Neural progenitor cell (in vitro differentiated cells): Measurements from ENCODE around the gene KIAA0753. TPM values are rescaled to one million over a fixed set of nuclear protein-coding genes. Genes with fewer than 3 reads are reported as not detected.

Experiments used
- DNase-seq: peaks from one replicate; pipeline ENCODE4 v3.0.0-alpha.2; 2016; ENCODE audit warnings: low spot score
- H2AFZ ChIP-seq: fragments of 200-600 bp; sonication (generic); replicated peaks from 2 replicates; pipeline ENCODE4 v1.6.1; 2016; ENCODE audit warnings: antibody characterized with exemption
- H3F3A ChIP-seq: fragments of 200-600 bp; sonication (generic); 2 replicates; pipeline ENCODE4 v1.6.1; 2016; ENCODE audit warnings: antibody characterized with exemption, low read depth
- H3K27ac ChIP-seq: fragments of 200-600 bp; sonication (generic); 2 replicates; pipeline ENCODE4 v1.5.1; 2016; ENCODE audit warnings: mild to moderate bottlenecking
- H3K27me3 ChIP-seq: fragments of 200-600 bp; sonication (generic); 2 replicates; pipeline ENCODE4 v1.6.1; 2016; ENCODE audit warnings: mild to moderate bottlenecking, moderate library complexity
- H3K36me3 ChIP-seq: fragments of 200-600 bp; sonication (generic); 2 replicates; pipeline ENCODE4 v1.5.1; 2016
- H3K4me1 ChIP-seq: fragments of 200-600 bp; sonication (generic); 2 replicates; pipeline ENCODE4 v1.6.1; 2016; ENCODE audit warnings: mixed run types
- H3K4me2 ChIP-seq: fragments of 200-600 bp; sonication (generic); 2 replicates; pipeline ENCODE4 v1.6.1; 2016
- H3K4me3 ChIP-seq: fragments of 200-600 bp; sonication (generic); 2 replicates; pipeline ENCODE4 v1.5.1; 2016
- H3K79me2 ChIP-seq: fragments of 200-600 bp; sonication (generic); 2 replicates; pipeline ENCODE4 v1.6.1; 2016; ENCODE audit warnings: low read depth
- H3K9ac ChIP-seq: fragments of 200-600 bp; sonication (generic); 2 replicates; pipeline ENCODE4 v1.6.1; 2016
- H3K9me3 ChIP-seq: fragments of 200-600 bp; sonication (generic); 2 replicates; pipeline ENCODE4 v1.5.1; 2016; ENCODE audit warnings: low read depth
- H4K20me1 ChIP-seq: fragments of 200-600 bp; sonication (generic); 2 replicates; pipeline ENCODE4 v1.6.1; 2016; ENCODE audit warnings: low read depth
- H3K27ac Mint-ChIP-seq: 3 replicates; pipeline ENCODE4 v1.8.0; 2021; ENCODE audit warnings: mixed read lengths
- H3K27me3 Mint-ChIP-seq: 2 replicates; pipeline ENCODE4 v1.8.0; 2022; ENCODE audit warnings: low read depth, mild to moderate bottlenecking, inconsistent platforms, moderate library complexity, mixed read lengths; ENCODE audit not compliant: insufficient read depth
- H3K36me3 Mint-ChIP-seq: 3 replicates; pipeline ENCODE4 v1.8.0; 2021; ENCODE audit warnings: mixed read lengths
- H3K4me1 Mint-ChIP-seq: 3 replicates; pipeline ENCODE4 v1.8.0; 2021; ENCODE audit warnings: mixed read lengths
- H3K4me3 Mint-ChIP-seq: 3 replicates; pipeline ENCODE4 v1.8.0; 2021; ENCODE audit warnings: mild to moderate bottlenecking, moderate library complexity, mixed read lengths
- H3K9me3 Mint-ChIP-seq: 3 replicates; pipeline ENCODE4 v1.8.0; 2020; ENCODE audit warnings: mixed read lengths
- CTCF ChIP-seq: fragments of 200-600 bp; sonication (generic); IDR thresholded peaks from 2 replicates; pipeline ENCODE4 v1.5.1; 2017; ENCODE audit warnings: antibody characterized with exemption, mild to moderate bottlenecking
- EZH2 ChIP-seq: fragments of 200-600 bp; sonication (generic); IDR thresholded peaks from 2 replicates; pipeline ENCODE4 v1.6.1; 2017; ENCODE audit warnings: antibody characterized with exemption, mild to moderate bottlenecking, moderate library complexity
- EZH2phosphoT487 ChIP-seq: fragments of 200-600 bp; sonication (generic); IDR thresholded peaks from 2 replicates; pipeline ENCODE4 v1.6.1; 2017; ENCODE audit warnings: antibody characterized with exemption
- total RNA-seq: library from RNA; depleted of rRNA; stranded (reverse); fragments of >200 nt; gene quantifications from 2 replicates; pipeline ENCODE4 v1.2.3, GENCODE V29; 2015; ENCODE audit warnings: low replicate concordance

KIAA0753 gene
- total RNA-seq, 1 donor from 2014 or later = 24.1 TPM

DNA sequence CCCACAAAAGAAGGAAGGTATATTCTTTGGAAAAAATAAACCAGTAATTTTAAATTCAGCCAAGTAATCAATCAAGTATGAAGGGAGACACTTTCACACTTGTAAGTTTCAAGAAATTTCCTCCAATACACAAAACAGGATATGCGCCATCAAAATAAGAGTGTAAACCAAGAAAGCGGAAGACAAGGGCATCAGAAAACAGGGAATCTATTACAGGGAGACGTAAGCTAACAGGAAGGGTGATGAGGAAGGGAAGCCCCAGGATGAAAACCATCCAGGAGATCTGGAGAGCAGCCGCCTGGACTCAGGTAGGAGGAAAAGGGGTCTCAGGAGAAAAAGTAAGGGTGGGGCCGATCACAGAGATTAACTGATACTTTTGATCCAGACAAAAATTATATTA is 52.3 kb downstream of the KIAA0753 start:
- Mint-ChIP-seq H3K9me3 (peaks cover 15% of the 10 kb centered on the region), H3K36me3 (peaks cover 59% of the 10 kb centered on the region), H3K4me1 (no peaks in the 10 kb centered on the region), H3K4me3 (no peak overlapping the region), H3K27ac (no peak overlapping the region), H3K27me3 (no peaks in the 10 kb centered on the region)
- no peaks in the 10 kb centered on the region for H4K20me1 ChIP-seq
- H3K79me2 ChIP-seq = no peaks in the 10 kb centered on the region
- H3K4me1 ChIP-seq = no peaks in the 10 kb centered on the region
- H3K27ac ChIP-seq = no peak overlapping the region
- no peak overlapping the region for H3K4me2 ChIP-seq
- H3K36me3 ChIP-seq = peaks cover 39% of the 10 kb centered on the region
- no peaks in the 10 kb centered on the region for H3K9me3 ChIP-seq
- no peak overlapping the region for H3K9ac ChIP-seq
- no peaks in the 10 kb centered on the region for H3K27me3 ChIP-seq
- H3K4me3 ChIP-seq = no peak overlapping the region
- TF ChIP-seq EZH2phosphoT487 (no peak), CTCF (no peak), EZH2 (no peak)
- H3F3A ChIP-seq = no peaks in the 10 kb centered on the region
- H2AFZ ChIP-seq = no peak overlapping the region
- no peak for DNase-seq

- no peak overlapping the region for H3K9ac ChIP-seq
- Mint-ChIP-seq H3K4me3 (no peak overlapping the region), H3K9me3 (peaks cover 22% of the 10 kb centered on the region), H3K36me3 (peaks cover 63% of the 10 kb centered on the region), H3K4me1 (no peaks in the 10 kb centered on the region), H3K27ac (no peak overlapping the region), H3K27me3 (no peaks in the 10 kb centered on the region)
- H3K79me2 ChIP-seq = no peaks in the 10 kb centered on the region
- H3K9me3 ChIP-seq = no peaks in the 10 kb centered on the region
- H4K20me1 ChIP-seq = no peaks in the 10 kb centered on the region
- H3K4me2 ChIP-seq = no peak overlapping the region
- H3K4me3 ChIP-seq = no peak overlapping the region
- no peaks in the 10 kb centered on the region for H3F3A ChIP-seq
- TF ChIP-seq EZH2phosphoT487 (no peak), EZH2 (no peak), CTCF (no peak)
- H3K36me3 ChIP-seq = peaks cover 43% of the 10 kb centered on the region
- no peaks in the 10 kb centered on the region for H3K27me3 ChIP-seq
- H3K27ac ChIP-seq = no peak overlapping the region
- H2AFZ ChIP-seq = no peak overlapping the region
- H3K4me1 ChIP-seq = no peaks in the 10 kb centered on the region
- DNase-seq = no peak
Observed at GRCh38 chr17:6587310-6587709, 53.2 kb downstream of the KIAA0753 start.

GRCh38 chr17:6583411-6583810 is 57.1 kb downstream of the KIAA0753 start:
- Mint-ChIP-seq H3K4me1 (no peaks in the 10 kb centered on the region), H3K9me3 (peaks cover 26% of the 10 kb centered on the region), H3K27me3 (no peaks in the 10 kb centered on the region), H3K36me3 (peaks cover 70% of the 10 kb centered on the region), H3K4me3 (no peak overlapping the region), H3K27ac (no peak overlapping the region)
- H3K36me3 ChIP-seq = peaks cover 53% of the 10 kb centered on the region
- no peaks in the 10 kb centered on the region for H3F3A ChIP-seq
- no peak overlapping the region for H3K9ac ChIP-seq
- H3K4me2 ChIP-seq = no peak overlapping the region
- H3K79me2 ChIP-seq = no peaks in the 10 kb centered on the region
- H3K27me3 ChIP-seq = no peaks in the 10 kb centered on the region
- H3K4me1 ChIP-seq = no peaks in the 10 kb centered on the region
- H3K9me3 ChIP-seq = no peaks in the 10 kb centered on the region
- no peak overlapping the region for H3K27ac ChIP-seq
- no peak for DNase-seq
- no peak overlapping the region for H3K4me3 ChIP-seq
- TF ChIP-seq CTCF (no peak), EZH2phosphoT487 (no peak), EZH2 (no peak)
- no peak overlapping the region for H2AFZ ChIP-seq
- H4K20me1 ChIP-seq = no peaks in the 10 kb centered on the region
